ENCODE data around the gene UAP1L1.
"Not testable (repeated sequence)": the region's sequence is repeated elsewhere in the genome, so short reads cannot be mapped to it uniquely, and the experiment has no call there.

UAP1L1 gene

GRCh38 chr9:137077010-137077747 is at the start of gene UAP1L1:
Gene UAP1L1, plus strand, starts transcription at chr9:137077517. Its CDS starts 16 bp downstream, at chr9:137077533.
- no peaks in the 10 kb centered on the region for H3K27me3 ChIP-seq (replicated peaks; ENCODE audit: control insufficient read depth, insufficient read depth, low read length)
- peak; percentile 73 for DNase-seq (ENCODE audit: low read depth)

GRCh38 chr9:137028263-137029057 is 48.9 kb upstream of the UAP1L1 start:
- Histone ChIP-seq H3K36me3 (ENCODE audit: control insufficient read depth, insufficient read depth, low read length, severe bottlenecking) (no peaks in the 10 kb centered on the region), H3K4me1 (ENCODE audit: control insufficient read depth, insufficient read depth, low read length) (peaks cover 17% of the 10 kb centered on the region), H3K9ac (ENCODE audit: low read length) (peak overlapping the region; percentile 79), H3K27me3 (replicated peaks; ENCODE audit: control insufficient read depth, insufficient read depth, low read length) (no peaks in the 10 kb centered on the region), H3K4me3 (ENCODE audit: low read length) (peak overlapping the region; percentile 79), H3K9me3 (ENCODE audit: control insufficient read depth, low read length) (no peaks in the 10 kb centered on the region)
- peak; percentile 90 for DNase-seq (ENCODE audit: low read depth)

More at GRCh38 chr9:137077010-137077747, at the start of gene UAP1L1:
- Histone ChIP-seq H3K36me3 (ENCODE audit: control insufficient read depth, insufficient read depth, low read length, severe bottlenecking) (peaks cover 24% of the 10 kb centered on the region), H3K4me1 (ENCODE audit: control insufficient read depth, insufficient read depth, low read length) (peaks cover 6% of the 10 kb centered on the region), H3K4me3 (ENCODE audit: low read length) (peak within 1 kb of the TSS; percentile 81), H3K9ac (ENCODE audit: low read length) (peak within 1 kb of the TSS; percentile 84), H3K9me3 (ENCODE audit: control insufficient read depth, low read length) (no peaks in the 10 kb centered on the region)

- Histone ChIP-seq H3K4me3 (ENCODE audit: low read length) (peak overlapping the region; percentile 79), H3K36me3 (ENCODE audit: control insufficient read depth, insufficient read depth, low read length, severe bottlenecking) (no peaks in the 10 kb centered on the region), H3K9me3 (ENCODE audit: control insufficient read depth, low read length) (no peaks in the 10 kb centered on the region), H3K9ac (ENCODE audit: low read length) (peak overlapping the region; percentile 79), H3K4me1 (ENCODE audit: control insufficient read depth, insufficient read depth, low read length) (peaks cover 17% of the 10 kb centered on the region), H3K27me3 (replicated peaks; ENCODE audit: control insufficient read depth, insufficient read depth, low read length) (no peaks in the 10 kb centered on the region)
- peak; percentile 86 for DNase-seq (ENCODE audit: low read depth)
Observed at GRCh38 chr9:137029058-137029936, 48.0 kb upstream of the UAP1L1 start.

GRCh38 chr9:137030006-137030405 is 47.3 kb upstream of the UAP1L1 start:
- H3K9me3 ChIP-seq (ENCODE audit: control insufficient read depth, low read length) = no peaks in the 10 kb centered on the region
- H3K4me3 ChIP-seq (ENCODE audit: low read length) = no peak overlapping the region
- DNase-seq (ENCODE audit: low read depth) = no peak
- H3K36me3 ChIP-seq (ENCODE audit: control insufficient read depth, insufficient read depth, low read length, severe bottlenecking) = no peaks in the 10 kb centered on the region
- H3K4me1 ChIP-seq (ENCODE audit: control insufficient read depth, insufficient read depth, low read length) = peaks cover 17% of the 10 kb centered on the region
- no peaks in the 10 kb centered on the region for H3K27me3 ChIP-seq (replicated peaks; ENCODE audit: control insufficient read depth, insufficient read depth, low read length)
- no peak overlapping the region for H3K9ac ChIP-seq (ENCODE audit: low read length)

GRCh38 chr9:137030538-137031527 is 46.5 kb upstream of the UAP1L1 start:
- no peaks in the 10 kb centered on the region for H3K27me3 ChIP-seq (replicated peaks; ENCODE audit: control insufficient read depth, insufficient read depth, low read length)
- no peaks in the 10 kb centered on the region for H3K9me3 ChIP-seq (ENCODE audit: control insufficient read depth, low read length)
- no peak overlapping the region for H3K9ac ChIP-seq (ENCODE audit: low read length)
- H3K4me3 ChIP-seq (ENCODE audit: low read length) = no peak overlapping the region
- DNase-seq (ENCODE audit: low read depth) = no peak
- H3K36me3 ChIP-seq (ENCODE audit: control insufficient read depth, insufficient read depth, low read length, severe bottlenecking) = no peaks in the 10 kb centered on the region
- peaks cover 17% of the 10 kb centered on the region for H3K4me1 ChIP-seq (ENCODE audit: control insufficient read depth, insufficient read depth, low read length)

- Histone ChIP-seq H3K27me3 (replicated peaks; ENCODE audit: control insufficient read depth, insufficient read depth, low read length) (no peaks in the 10 kb centered on the region), H3K4me1 (ENCODE audit: control insufficient read depth, insufficient read depth, low read length) (peaks cover 15% of the 10 kb centered on the region), H3K9me3 (ENCODE audit: control insufficient read depth, low read length) (no peaks in the 10 kb centered on the region), H3K36me3 (ENCODE audit: control insufficient read depth, insufficient read depth, low read length, severe bottlenecking) (no peaks in the 10 kb centered on the region), H3K4me3 (ENCODE audit: low read length) (no peak within 1 kb of the TSS), H3K9ac (ENCODE audit: low read length) (no peak within 1 kb of the TSS)
- DNase-seq (ENCODE audit: low read depth) = no peak
Observed at GRCh38 chr9:137031904-137032640, 45.2 kb upstream of the UAP1L1 start, which contains the start of gene FUT7. Gene FUT7, minus strand, starts transcription at chr9:137032088. Its CDS starts 97 bp downstream, at chr9:137031991.

GRCh38 chr9:137032858-137033257 is 44.5 kb upstream of the UAP1L1 start:
- Histone ChIP-seq H3K9ac (ENCODE audit: low read length) (no peak overlapping the region), H3K36me3 (ENCODE audit: control insufficient read depth, insufficient read depth, low read length, severe bottlenecking) (no peaks in the 10 kb centered on the region), H3K4me3 (ENCODE audit: low read length) (no peak overlapping the region), H3K27me3 (replicated peaks; ENCODE audit: control insufficient read depth, insufficient read depth, low read length) (no peaks in the 10 kb centered on the region), H3K4me1 (ENCODE audit: control insufficient read depth, insufficient read depth, low read length) (peaks cover 10% of the 10 kb centered on the region), H3K9me3 (ENCODE audit: control insufficient read depth, low read length) (no peaks in the 10 kb centered on the region)
- no peak for DNase-seq (ENCODE audit: low read depth)

GRCh38 chr9:137033481-137033880 is 43.8 kb upstream of the UAP1L1 start:
- H3K36me3 ChIP-seq (ENCODE audit: control insufficient read depth, insufficient read depth, low read length, severe bottlenecking); H3K4me1 ChIP-seq (ENCODE audit: control insufficient read depth, insufficient read depth, low read length); H3K27me3 ChIP-seq (replicated peaks; ENCODE audit: control insufficient read depth, insufficient read depth, low read length); H3K4me3 ChIP-seq (ENCODE audit: low read length); DNase-seq (ENCODE audit: low read depth); H3K9ac ChIP-seq (ENCODE audit: low read length); H3K9me3 ChIP-seq (ENCODE audit: control insufficient read depth, low read length): not testable (repeated sequence)

- Histone ChIP-seq H3K9me3 (ENCODE audit: control insufficient read depth, low read length) (no peaks in the 10 kb centered on the region), H3K9ac (ENCODE audit: low read length) (no peak overlapping the region), H3K27me3 (replicated peaks; ENCODE audit: control insufficient read depth, insufficient read depth, low read length) (no peaks in the 10 kb centered on the region), H3K36me3 (ENCODE audit: control insufficient read depth, insufficient read depth, low read length, severe bottlenecking) (peaks cover 3% of the 10 kb centered on the region), H3K4me1 (ENCODE audit: control insufficient read depth, insufficient read depth, low read length) (peaks cover 1% of the 10 kb centered on the region), H3K4me3 (ENCODE audit: low read length) (no peak overlapping the region)
- no peak for DNase-seq (ENCODE audit: low read depth)
Observed at GRCh38 chr9:137034039-137034708, 43.1 kb upstream of the UAP1L1 start.

All from adipocyte (in vitro differentiated cells).